HepG2 (cell line): Measurements from ENCODE around the gene CACHD1.

Experiments
- POLR2AphosphoS5 ChIP-seq: IDR thresholded peaks from 2 replicates; pipeline ENCODE4 v1.6.1; 2012; ENCODE audit warnings: low read depth, low read length
- RELA ChIP-seq: sonication (generic); formaldehyde crosslinking; IDR thresholded peaks from 2 replicates; pipeline ENCODE4 v1.4.0; 2020; ENCODE audit warnings: missing genetic modification reagents
- U2AF1 ChIP-seq: fragments of 200-400 bp; formaldehyde crosslinking; optimal IDR thresholded peaks from 2 replicates; pipeline ENCODE3; 2017; ENCODE audit warnings: mild to moderate bottlenecking, low read depth, low read length
- ZNF160 ChIP-seq: sonication (generic); formaldehyde crosslinking; IDR thresholded peaks from 2 replicates; pipeline ENCODE4 v1.8.0; 2022; ENCODE audit warnings: mild to moderate bottlenecking, inconsistent platforms, missing genetic modification reagents
- ZNF335 ChIP-seq: sonication (generic); formaldehyde crosslinking; IDR thresholded peaks from 2 replicates; pipeline ENCODE4 v1.4.0; 2020; ENCODE audit warnings: missing genetic modification reagents
- TF ChIP-seq, protein P1 (sequence below): sonication (generic); formaldehyde crosslinking; IDR thresholded peaks from 2 replicates; pipeline ENCODE4 v1.5.0; 2020; ENCODE audit warnings: mild to moderate bottlenecking, missing genetic modification reagents, moderate library complexity
- TF ChIP-seq, protein P2 (sequence below): sonication (generic); formaldehyde crosslinking; IDR thresholded peaks from 2 replicates; pipeline ENCODE4 v1.4.0; 2020; ENCODE audit warnings: missing genetic modification reagents

DNA sequence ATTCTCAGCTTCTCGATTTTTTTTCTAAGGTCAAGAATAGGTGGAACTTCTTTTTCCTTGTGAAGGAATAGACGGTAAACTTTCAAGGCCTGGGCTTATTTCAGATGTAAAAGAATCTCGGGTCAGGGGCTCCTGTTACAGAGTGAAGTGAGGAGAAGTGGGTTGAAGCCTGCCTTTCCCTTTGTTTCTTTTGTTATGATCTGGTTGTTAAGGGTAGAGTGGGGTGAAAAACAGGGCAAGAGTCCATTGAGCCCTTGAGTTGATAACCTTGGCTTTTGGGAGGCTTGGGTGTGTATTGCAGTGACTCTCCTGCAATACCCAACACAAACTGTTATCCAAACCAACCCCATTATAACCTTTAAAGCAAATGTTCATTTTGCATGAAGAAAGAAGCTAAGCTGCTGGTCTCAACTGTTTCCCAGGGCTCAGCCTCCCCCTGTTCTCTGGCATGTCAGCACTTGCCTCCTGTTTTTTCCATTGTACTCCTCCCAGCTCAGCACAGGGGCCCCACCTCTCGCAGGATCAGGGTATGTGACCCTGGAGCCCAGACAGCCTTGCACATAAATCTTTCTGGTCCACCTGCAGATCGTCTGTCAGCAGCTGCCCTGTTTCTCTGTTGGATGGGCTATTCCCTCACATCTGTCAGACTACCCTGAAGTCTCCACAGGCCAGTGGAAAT lies 102.4 kb downstream of the CACHD1 start:
- TF ChIP-seq RELA (CRISPR knock-in tag) (no peak), U2AF1 (no peak), ZNF335 (CRISPR knock-in tag) (no peak), POLR2AphosphoS5 (no peak), ZNF160 (CRISPR knock-in tag) (no peak)
- TF ChIP-seq, protein P1, sequence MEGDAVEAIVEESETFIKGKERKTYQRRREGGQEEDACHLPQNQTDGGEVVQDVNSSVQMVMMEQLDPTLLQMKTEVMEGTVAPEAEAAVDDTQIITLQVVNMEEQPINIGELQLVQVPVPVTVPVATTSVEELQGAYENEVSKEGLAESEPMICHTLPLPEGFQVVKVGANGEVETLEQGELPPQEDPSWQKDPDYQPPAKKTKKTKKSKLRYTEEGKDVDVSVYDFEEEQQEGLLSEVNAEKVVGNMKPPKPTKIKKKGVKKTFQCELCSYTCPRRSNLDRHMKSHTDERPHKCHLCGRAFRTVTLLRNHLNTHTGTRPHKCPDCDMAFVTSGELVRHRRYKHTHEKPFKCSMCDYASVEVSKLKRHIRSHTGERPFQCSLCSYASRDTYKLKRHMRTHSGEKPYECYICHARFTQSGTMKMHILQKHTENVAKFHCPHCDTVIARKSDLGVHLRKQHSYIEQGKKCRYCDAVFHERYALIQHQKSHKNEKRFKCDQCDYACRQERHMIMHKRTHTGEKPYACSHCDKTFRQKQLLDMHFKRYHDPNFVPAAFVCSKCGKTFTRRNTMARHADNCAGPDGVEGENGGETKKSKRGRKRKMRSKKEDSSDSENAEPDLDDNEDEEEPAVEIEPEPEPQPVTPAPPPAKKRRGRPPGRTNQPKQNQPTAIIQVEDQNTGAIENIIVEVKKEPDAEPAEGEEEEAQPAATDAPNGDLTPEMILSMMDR (CRISPR knock-in tag), result no peak
- TF ChIP-seq, protein P2, sequence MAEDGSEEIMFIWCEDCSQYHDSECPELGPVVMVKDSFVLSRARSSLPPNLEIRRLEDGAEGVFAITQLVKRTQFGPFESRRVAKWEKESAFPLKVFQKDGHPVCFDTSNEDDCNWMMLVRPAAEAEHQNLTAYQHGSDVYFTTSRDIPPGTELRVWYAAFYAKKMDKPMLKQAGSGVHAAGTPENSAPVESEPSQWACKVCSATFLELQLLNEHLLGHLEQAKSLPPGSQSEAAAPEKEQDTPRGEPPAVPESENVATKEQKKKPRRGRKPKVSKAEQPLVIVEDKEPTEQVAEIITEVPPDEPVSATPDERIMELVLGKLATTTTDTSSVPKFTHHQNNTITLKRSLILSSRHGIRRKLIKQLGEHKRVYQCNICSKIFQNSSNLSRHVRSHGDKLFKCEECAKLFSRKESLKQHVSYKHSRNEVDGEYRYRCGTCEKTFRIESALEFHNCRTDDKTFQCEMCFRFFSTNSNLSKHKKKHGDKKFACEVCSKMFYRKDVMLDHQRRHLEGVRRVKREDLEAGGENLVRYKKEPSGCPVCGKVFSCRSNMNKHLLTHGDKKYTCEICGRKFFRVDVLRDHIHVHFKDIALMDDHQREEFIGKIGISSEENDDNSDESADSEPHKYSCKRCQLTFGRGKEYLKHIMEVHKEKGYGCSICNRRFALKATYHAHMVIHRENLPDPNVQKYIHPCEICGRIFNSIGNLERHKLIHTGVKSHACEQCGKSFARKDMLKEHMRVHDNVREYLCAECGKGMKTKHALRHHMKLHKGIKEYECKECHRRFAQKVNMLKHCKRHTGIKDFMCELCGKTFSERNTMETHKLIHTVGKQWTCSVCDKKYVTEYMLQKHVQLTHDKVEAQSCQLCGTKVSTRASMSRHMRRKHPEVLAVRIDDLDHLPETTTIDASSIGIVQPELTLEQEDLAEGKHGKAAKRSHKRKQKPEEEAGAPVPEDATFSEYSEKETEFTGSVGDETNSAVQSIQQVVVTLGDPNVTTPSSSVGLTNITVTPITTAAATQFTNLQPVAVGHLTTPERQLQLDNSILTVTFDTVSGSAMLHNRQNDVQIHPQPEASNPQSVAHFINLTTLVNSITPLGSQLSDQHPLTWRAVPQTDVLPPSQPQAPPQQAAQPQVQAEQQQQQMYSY (CRISPR knock-in tag), result no peak
